Body of pancreas (tissue), 4 donors: ENCODE data around the gene CLDN6. TPM values are rescaled to one million over a fixed set of nuclear protein-coding genes. Genes with fewer than 3 reads are reported as not detected.

Source experiments
- ATAC-seq: fragments of 150-250 bp; one replicate; pipeline ENCODE4 v1.9.1; 2016
- DNase-seq, 4 donors: peaks; one replicate each; pipeline ENCODE4 v3.0.0-alpha.2; 2019
- H3K27ac ChIP-seq, 4 donors: fragments of 200-600 bp; sonication (generic); 1 replicate in 3 of 4; 2 replicates in 1 of 4; pipeline versions ENCODE4 v1.5.1 to v1.6.1; 2016 to 2019; ENCODE audit warnings: mild to moderate bottlenecking in 1 of 4, mixed read lengths in 1 of 4, moderate library complexity in 1 of 4
- H3K27me3 ChIP-seq, 2 donors: fragments of 200-600 bp; sonication (generic); one replicate each; pipeline ENCODE4 v1.6.0; 2016; ENCODE audit warnings: mild to moderate bottlenecking in 1 of 2
- H3K36me3 ChIP-seq, 2 donors: fragments of 200-600 bp; sonication (generic); replicated peaks in 1 of 2; 2 replicates each; pipeline ENCODE4 v1.5.1; 2016; ENCODE audit warnings: low read depth in 2 of 2; ENCODE audit not compliant: insufficient read depth in 1 of 2
- H3K4me1 ChIP-seq: fragments of 200-600 bp; sonication (generic); one replicate; pipeline ENCODE4 v1.6.0; 2016
- H3K4me3 ChIP-seq, 2 donors: fragments of 200-600 bp; sonication (generic); 1 replicate in 1 of 2; 2 replicates in 1 of 2; pipeline ENCODE4 v1.5.1; 2016 to 2019
- H3K9me3 ChIP-seq, 3 donors: fragments of 200-600 bp; sonication (generic); 1 replicate in 2 of 3; 2 replicates in 1 of 3; pipeline ENCODE4 v1.5.1; 2016
- CTCF ChIP-seq, 7 experiments: fragments of 450-650 bp in 4 of 7; fragments of 200-600 bp in 3 of 7; sonication (generic) in 3 of 7; IDR thresholded peaks; one replicate each; pipeline ENCODE4 v1.5.1; 2016 to 2019; ENCODE audit warnings: antibody characterized with exemption in 7 of 7
- POLR2A ChIP-seq, 3 donors: fragments of 450-650 bp; IDR thresholded peaks; one replicate each; pipeline ENCODE4 v1.6.1; 2016; ENCODE audit warnings: antibody characterized with exemption in 3 of 3, mild to moderate bottlenecking in 2 of 3
- WGBS, 2 donors: methylation state at CpG; one replicate each; pipeline ENCODE4 v1.1.5; 2017; 5-methylcytosine and 5-hydroxymethylcytosine counted together
- intact Hi-C: fragments of 100-400 bp; cut with DNase I; formaldehyde crosslinking; loops from one replicate; pipeline ENCODE4 v1.15.1; 2023
- total RNA-seq, 2 donors: library from RNA; depleted of rRNA; stranded (reverse); fragments of >200 nt; gene quantifications; one replicate each; pipeline ENCODE4 v1.1.0, GENCODE V29; 2016

CLDN6 gene
- total RNA-seq, 2 donors from 2014 or later = 0.33 to 0.78 TPM

GRCh38 chr16:3038896-3039295 is 20.9 kb upstream of the CLDN6 start:
- DNase-seq (no peak), ATAC-seq (no peak)
- 89 to 94% methylated on average over 5 of the region's 5 CpGs for WGBS, 2 donors
- H3K27ac ChIP-seq = no peak overlapping the region
- no peaks in the 10 kb centered on the region for H3K9me3 ChIP-seq
- no peak for TF ChIP-seq CTCF (IDR thresholded peaks at IDR 0.05)
- no peak for TF ChIP-seq POLR2A (IDR thresholded peaks at IDR 0.05)
- H3K4me3 ChIP-seq = no peak overlapping the region
- intact Hi-C loops = no loop called here
- no peaks in the 10 kb centered on the region for H3K36me3 ChIP-seq
- H3K27me3 ChIP-seq = no peaks in the 10 kb centered on the region
- H3K4me1 ChIP-seq = peaks cover 40% of the 10 kb centered on the region

- H3K4me3 ChIP-seq = no peak overlapping the region
- intact Hi-C loops = no loop called here
- H3K27ac ChIP-seq = peak overlapping the region; percentile 57 to 84 (median 78)
- no peaks in the 10 kb centered on the region for H3K36me3 ChIP-seq
- H3K27me3 ChIP-seq = no peaks in the 10 kb centered on the region
- DNase-seq (peak; percentile 91 to 95 (median 94)), ATAC-seq (peak; percentile 79)
- peaks cover 47% of the 10 kb centered on the region for H3K4me1 ChIP-seq
- no peaks in the 10 kb centered on the region for H3K9me3 ChIP-seq
- TF ChIP-seq CTCF (IDR thresholded peaks at IDR 0.05) (no peak), POLR2A (IDR thresholded peaks at IDR 0.05) (peak in 1 of 3 donors; percentile 11)
- WGBS, 2 donors = 13 to 14% methylated on average over 7 to 11 of the region's 11 CpGs
Measured at GRCh38 chr16:3038256-3038655, 20.3 kb upstream of the CLDN6 start.

GRCh38 chr16:3036726-3037315 is 18.8 kb upstream of the CLDN6 start, which contains the start of gene BICDL2:
BICDL2 (minus strand) TSS chr16:3036944; CDS start chr16:3035496, 1,448 bp downstream.
- intact Hi-C loops = no loop called here
- no peaks in the 10 kb centered on the region for H3K27me3 ChIP-seq
- peak within 1 kb of the TSS; percentile 95 for H3K27ac ChIP-seq
- no peak for TF ChIP-seq CTCF (IDR thresholded peaks at IDR 0.05)
- peak in 2 of 3 donors; percentile 18 to 57 for TF ChIP-seq POLR2A (IDR thresholded peaks at IDR 0.05)
- DNase-seq (peak; percentile 79 to 87 (median 82)), ATAC-seq (peak; percentile 64)
- H3K4me3 ChIP-seq = peak within 1 kb of the TSS; percentile 52 to 92
- no peaks in the 10 kb centered on the region for H3K9me3 ChIP-seq
- no peaks in the 10 kb centered on the region for H3K36me3 ChIP-seq
- 5 to 19% methylated on average over 5 to 42 of the region's 44 CpGs for WGBS, 2 donors
- peaks cover 61% of the 10 kb centered on the region for H3K4me1 ChIP-seq

- H3K4me3 ChIP-seq = peak overlapping the region; percentile 52 to 92
- no peaks in the 10 kb centered on the region for H3K27me3 ChIP-seq
- peaks cover 68% of the 10 kb centered on the region for H3K4me1 ChIP-seq
- ATAC-seq (peak; percentile 59), DNase-seq (peak; percentile 68 to 85 (median 76))
- TF ChIP-seq CTCF (IDR thresholded peaks at IDR 0.05) (no peak), POLR2A (IDR thresholded peaks at IDR 0.05) (peak; percentile 38 to 52 (median 51))
- no peaks in the 10 kb centered on the region for H3K36me3 ChIP-seq
- WGBS, 2 donors = 0 to 1% methylated on average over 4 to 36 of the region's 40 CpGs
- peak overlapping the region; percentile 95 for H3K27ac ChIP-seq
- no peaks in the 10 kb centered on the region for H3K9me3 ChIP-seq
- intact Hi-C loops = no loop called here
Measured at GRCh38 chr16:3035972-3036725, 18.2 kb upstream of the CLDN6 start.
